ENCODE results near the gene CNOT1. TPM values are rescaled to one million over a fixed set of nuclear protein-coding genes. Genes with fewer than 3 reads are reported as not detected.

CNOT1 gene
- total RNA-seq, 1 experiment from 2014 or later: 328 TPM

GRCh38 chr16:58670946-58671583 is 41.4 kb upstream of the CNOT1 start:
- H2BK5ac ChIP-seq (ENCODE audit: insufficient read length, low read length): no peak overlapping the region
- H3K79me1 ChIP-seq (ENCODE audit: insufficient read depth, low read depth, low read length, poor library complexity, severe bottlenecking): no peaks in the 10 kb centered on the region
- no peak overlapping the region for H2BK120ac ChIP-seq (ENCODE audit: low read depth, low read length, poor library complexity, severe bottlenecking)
- no peaks in the 10 kb centered on the region for H3K9me3 Mint-ChIP-seq
- no peak overlapping the region for H3K4ac ChIP-seq (ENCODE audit: low read depth, low read length)
- no peaks in the 10 kb centered on the region for H3K79me2 ChIP-seq (ENCODE audit: insufficient read depth, low read length)
- H4K8ac ChIP-seq (replicated peaks; ENCODE audit: insufficient read length, low read depth, low read length): no peak overlapping the region
- H3K9ac ChIP-seq (ENCODE audit: extremely low read depth, insufficient read length, low read length): no peak overlapping the region
- no peak overlapping the region for H2BK12ac ChIP-seq (ENCODE audit: insufficient read length, low read depth, low read length)
- no peaks in the 10 kb centered on the region for H3K27me3 ChIP-seq (ENCODE audit: insufficient read depth, low read length)
- H3K4me2 ChIP-seq (ENCODE audit: insufficient read depth, insufficient read length, low read length): no peak overlapping the region
- DNase-seq: no peak
- H4K20me1 ChIP-seq (ENCODE audit: control insufficient read depth, insufficient read depth, insufficient read length): no peaks in the 10 kb centered on the region
- no peak overlapping the region for H2AK5ac ChIP-seq (ENCODE audit: insufficient read length, low read length)
- H4K5ac ChIP-seq (ENCODE audit: insufficient read length, low read depth, low read length): no peak overlapping the region
- no peak overlapping the region for H3K18ac ChIP-seq (ENCODE audit: insufficient read length, low read depth, low read length)
- no peaks in the 10 kb centered on the region for H3K9me3 ChIP-seq (ENCODE audit: control insufficient read depth, low read depth, low read length)
- no peak overlapping the region for H2AFZ ChIP-seq (ENCODE audit: low read length)
- H3K27me3 Mint-ChIP-seq (ENCODE audit: low read depth): no peaks in the 10 kb centered on the region
- H2BK20ac ChIP-seq (ENCODE audit: low read depth, low read length, poor library complexity, severe bottlenecking): no peak overlapping the region
- H2BK15ac ChIP-seq (ENCODE audit: low read depth, low read length): no peak overlapping the region
- WGBS (ENCODE audit: extremely low coverage, insufficient read length, low lambda C conversion rate): no CpG with 5 or more reads among the region's 18 CpGs
- H3K14ac ChIP-seq (ENCODE audit: insufficient read depth, low read length): no peak overlapping the region
- 0 out of 5 replicates have a peak overlapping the region, but pooled peaks of 1 of the 2 experiments have one; percentile 42 for H3K4me3 Mint-ChIP-seq
- no peak overlapping the region for H3T11ph ChIP-seq (ENCODE audit: low read length)
- H3K27ac ChIP-seq (ENCODE audit: insufficient read length, low read depth, low read length): no peak overlapping the region
- H3K23ac ChIP-seq (ENCODE audit: insufficient read length, low read depth, low read length): no peak overlapping the region
- H3K23me2 ChIP-seq (ENCODE audit: insufficient read length, low read depth, low read length, poor library complexity, severe bottlenecking): no peaks in the 10 kb centered on the region
- H4K91ac ChIP-seq (ENCODE audit: insufficient read length, low read depth, low read length): no peak overlapping the region
- peaks cover 19 to 42% (median 31%) of the 10 kb centered on the region in 3 experiments; a peak in 6 of 7 replicates for H3K36me3 Mint-ChIP-seq (ENCODE audit: insufficient read depth in 1 of 3, low read depth in 3 of 3)
- H3K27ac Mint-ChIP-seq: peak overlapping the region in 1 of 3 experiments; percentile 22; a peak in 1 of 7 replicates
- no peak for TF ChIP-seq CTCF (conservative IDR thresholded peaks at IDR 0.05)
- H3K4me1 Mint-ChIP-seq: no peaks in the 10 kb centered on the region
- no peak overlapping the region for H3K56ac ChIP-seq (ENCODE audit: insufficient read length, low read depth, low read length)
- H3K4me1 ChIP-seq (ENCODE audit: insufficient read depth, low read length): no peaks in the 10 kb centered on the region

All from H9 (cell line).